HG02588 (cell line): ENCODE data around the gene EPB41L2.
"Not testable (repeated sequence)": the region's sequence is repeated elsewhere in the genome, so short reads cannot be mapped to it uniquely, and the experiment has no call there.

ENCODE experiments used
- ATAC-seq: cut with Tn5 transposase; IDR thresholded peaks from one replicate; pipeline ENCODE4 v1.9.1; 2021; ENCODE audit warnings: mild to moderate bottlenecking, moderate library complexity; ENCODE audit not compliant: unreplicated experiment

The EPB41L2 gene

GRCh38 chr6:130958468-130958867 lies 104.6 kb downstream of the EPB41L2 start:
- no peak for ATAC-seq

DNA sequence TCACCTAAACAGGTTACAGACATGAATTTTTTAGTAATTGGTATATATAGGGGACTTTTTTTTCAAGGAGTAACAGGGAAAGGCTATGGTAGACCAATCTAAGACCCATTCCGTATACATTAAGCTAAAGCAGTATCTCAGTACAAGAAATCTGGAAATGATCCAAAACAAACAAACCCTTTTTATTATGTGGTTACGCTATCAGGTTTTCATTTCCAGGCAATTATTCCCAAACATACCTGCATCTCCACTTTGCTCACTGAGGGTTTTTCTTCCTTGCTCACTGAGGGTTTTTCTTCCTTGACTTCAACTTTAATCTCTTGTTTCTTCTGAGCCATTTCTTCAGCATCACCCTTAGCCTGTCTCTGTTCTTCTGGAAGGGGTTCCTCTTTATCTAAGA lies 107.3 kb downstream of the EPB41L2 start:
- ATAC-seq = no peak

DNA sequence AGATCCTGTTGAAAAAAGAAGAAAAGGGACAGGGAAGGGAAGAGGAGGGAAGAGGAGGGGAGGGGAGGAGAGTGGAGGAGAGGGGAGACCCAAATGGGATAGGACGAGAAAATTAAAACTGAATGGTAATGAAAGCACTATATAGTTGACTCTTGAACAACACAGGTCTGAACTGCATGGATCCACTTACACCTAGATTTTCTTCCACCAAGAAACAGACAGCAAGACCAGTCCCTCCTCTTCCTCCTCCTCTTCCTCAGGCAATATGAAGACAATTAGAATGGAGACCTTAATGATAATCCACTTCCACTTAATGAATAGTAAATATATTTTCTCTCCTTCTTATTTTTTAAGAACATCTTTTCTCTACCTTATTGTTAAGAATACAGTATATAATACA lies 113.5 kb downstream of the EPB41L2 start:
- ATAC-seq = no peak

- ATAC-seq = no peak
Measured at GRCh38 chr6:130947464-130947863, 115.6 kb downstream of the EPB41L2 start.

DNA sequence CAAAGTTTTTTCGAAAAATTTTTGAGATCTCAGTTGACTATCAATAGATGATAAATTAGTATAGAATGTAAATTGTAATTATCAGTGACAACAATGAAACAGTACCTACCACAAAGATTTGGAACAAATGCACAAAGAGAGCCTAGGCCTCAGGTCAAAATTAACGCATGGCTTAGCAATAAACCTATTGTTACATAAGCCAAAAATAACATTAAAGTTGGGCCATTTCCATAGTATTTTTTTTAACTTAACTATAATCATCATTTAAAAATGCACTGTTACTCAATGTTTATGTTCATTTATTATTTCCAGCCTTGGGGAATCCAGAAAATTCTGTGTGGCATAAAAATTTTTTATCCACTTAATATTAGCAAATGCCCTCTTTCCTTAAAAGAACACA lies 117.0 kb downstream of the EPB41L2 start:
- ATAC-seq = no peak

DNA sequence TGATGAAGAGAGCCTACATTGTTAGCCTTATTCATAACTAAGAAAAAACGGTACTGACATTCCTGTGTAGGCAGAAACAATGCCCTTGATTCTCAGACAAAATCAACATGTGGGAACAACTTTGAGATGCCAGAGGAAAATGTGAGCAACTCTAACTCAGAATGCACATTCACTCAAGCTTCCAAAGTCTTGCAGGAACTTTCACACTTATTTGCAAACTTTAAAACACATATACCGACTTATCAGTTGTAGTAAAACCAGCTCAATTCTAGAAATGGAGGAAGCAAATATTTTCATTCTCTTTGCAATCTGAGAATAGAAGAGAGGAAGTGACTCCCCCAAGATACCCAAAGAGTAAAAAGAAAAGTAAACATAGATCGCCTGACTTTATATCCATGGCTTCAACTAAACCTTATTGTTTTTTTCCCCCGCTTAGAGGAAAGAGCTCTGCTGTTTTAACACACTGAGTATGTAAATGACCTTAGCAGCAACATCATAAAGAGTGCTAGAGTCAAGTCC lies 117.6 kb downstream of the EPB41L2 start:
- no peak for ATAC-seq

DNA sequence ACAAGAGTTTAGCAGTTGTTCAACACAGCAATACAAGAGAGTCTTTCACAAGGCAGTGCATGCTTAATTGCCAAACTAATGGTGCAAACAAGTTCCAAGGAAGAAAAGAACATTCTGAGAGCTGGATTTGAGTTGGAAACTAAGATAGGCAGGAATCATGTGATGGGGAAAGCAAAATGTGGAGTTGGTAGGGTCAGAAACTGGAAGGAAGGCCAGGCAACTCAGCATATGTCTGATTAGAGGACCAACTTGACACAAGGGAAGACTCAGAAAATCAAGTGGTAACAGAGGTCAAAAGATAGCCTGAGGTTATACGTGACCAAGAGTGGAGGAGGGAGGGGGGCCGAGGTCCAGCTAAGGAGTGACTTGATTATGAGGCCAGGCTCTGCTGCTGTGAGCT lies 118.6 kb downstream of the EPB41L2 start:
- no peak for ATAC-seq

DNA sequence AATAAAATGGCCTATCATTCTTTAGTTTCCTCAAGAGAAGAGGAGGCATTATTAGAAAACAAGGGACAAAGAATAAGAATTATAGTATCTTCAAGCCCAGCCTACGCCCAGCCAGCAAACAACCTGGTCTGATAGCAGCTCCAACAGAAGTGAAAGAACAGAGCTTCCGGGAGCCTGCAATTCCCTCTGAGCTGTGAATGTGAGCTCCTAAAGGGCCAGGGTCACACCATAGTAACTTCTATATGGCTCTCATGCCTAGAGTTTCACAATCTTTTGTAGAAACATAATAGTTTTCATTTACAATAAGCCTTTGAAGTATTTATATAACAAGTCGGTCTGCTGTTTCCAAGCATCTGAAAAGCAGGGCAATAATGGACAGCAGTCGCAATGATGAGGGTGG lies 119.3 kb downstream of the EPB41L2 start:
- no peak for ATAC-seq

DNA sequence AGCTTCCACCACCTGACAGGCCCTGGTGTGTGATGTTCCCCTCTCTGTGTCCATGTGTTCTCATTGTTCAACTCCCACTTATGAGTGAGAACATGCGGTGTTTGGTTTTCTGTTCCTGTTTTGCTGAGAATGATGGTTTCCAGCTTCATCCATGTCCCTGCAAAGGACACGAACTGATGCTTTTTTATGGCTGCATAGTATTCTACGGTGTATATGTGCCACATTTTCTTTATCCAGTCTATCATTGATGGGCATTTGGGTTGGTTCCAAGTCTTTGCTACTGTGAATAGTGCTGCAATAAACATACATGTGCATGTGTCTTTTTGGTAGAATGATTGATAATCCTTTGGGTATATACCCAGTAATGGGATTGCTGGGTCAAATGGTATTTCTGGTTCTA lies 120.3 kb downstream of the EPB41L2 start:
- ATAC-seq = not testable (repeated sequence)

DNA sequence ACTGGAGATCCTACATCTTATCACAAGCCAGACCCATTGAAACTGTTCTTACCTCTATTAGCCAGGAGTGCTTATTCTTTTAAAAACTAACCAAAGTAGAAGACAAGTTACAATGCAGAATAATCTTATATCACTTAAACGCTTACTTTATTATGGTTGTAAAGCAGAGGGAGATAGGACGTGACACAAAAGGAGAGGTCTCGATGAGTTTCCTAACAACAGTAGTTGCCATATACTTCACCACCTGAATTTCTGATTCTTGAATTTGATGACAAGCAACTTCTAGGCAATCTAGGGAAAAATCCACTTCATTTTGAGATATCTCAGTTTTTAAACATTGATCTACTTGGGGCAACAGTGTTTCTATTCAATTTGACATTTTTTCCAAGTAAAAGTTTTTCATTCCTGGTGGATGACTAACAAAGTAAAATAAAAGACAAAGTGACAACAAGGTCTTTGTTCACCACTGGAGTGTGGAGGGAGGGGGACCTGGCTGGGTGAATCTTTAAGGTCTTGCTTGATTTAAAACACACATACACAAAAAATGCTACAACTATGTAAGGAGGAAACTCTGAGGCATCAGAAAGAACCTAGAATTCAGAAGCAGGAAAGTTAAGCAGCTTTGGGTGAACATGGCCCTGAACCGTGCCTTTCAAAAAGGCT lies 125.0 kb downstream of the EPB41L2 start:
- no peak for ATAC-seq

DNA sequence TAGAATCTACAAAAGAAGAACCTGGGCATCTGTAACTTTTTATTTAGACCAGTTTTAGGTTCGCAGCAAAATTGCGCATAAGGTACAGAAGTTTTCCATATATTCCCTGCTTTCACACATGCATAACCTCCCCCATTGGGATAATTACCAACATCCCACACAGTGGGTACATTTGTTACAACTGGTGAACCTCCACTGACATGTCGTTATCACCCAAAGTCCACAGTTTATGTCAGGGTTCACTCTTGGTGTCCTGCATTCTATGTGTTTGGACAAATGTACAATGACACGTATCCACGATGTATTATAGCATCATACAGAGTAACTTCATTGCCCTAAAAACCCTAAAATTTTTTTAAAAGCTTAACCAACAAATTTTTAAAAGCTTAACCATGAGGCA lies 126.1 kb downstream of the EPB41L2 start:
- no peak for ATAC-seq

GRCh38 chr6:130935978-130936377 lies 127.1 kb downstream of the EPB41L2 start:
- no peak for ATAC-seq

GRCh38 chr6:130934848-130935585 lies 128.0 kb downstream of the EPB41L2 start:
- no peak for ATAC-seq

- no peak for ATAC-seq
Measured at GRCh38 chr6:130933712-130934200, 129.3 kb downstream of the EPB41L2 start.

DNA sequence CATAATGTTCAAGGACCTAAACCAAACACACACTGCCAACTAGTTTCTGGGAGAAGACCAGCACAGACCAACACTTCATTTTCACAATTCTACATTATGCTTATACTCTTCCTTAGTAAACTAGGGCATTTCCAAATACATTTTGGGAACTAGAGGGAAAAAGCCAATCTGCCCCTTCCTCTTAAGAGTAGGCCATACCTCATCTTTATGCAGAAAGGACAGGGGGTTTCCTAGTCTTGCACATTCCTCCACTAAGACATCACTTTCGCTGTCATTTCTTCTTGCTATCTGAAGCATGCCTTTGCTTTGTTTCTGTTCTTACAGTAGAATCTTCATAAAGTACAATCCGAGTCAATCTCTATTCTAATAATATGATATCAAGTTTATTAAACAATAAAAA lies 130.1 kb downstream of the EPB41L2 start:
- ATAC-seq = no peak

GRCh38 chr6:130932438-130932837 lies 130.6 kb downstream of the EPB41L2 start:
- ATAC-seq = no peak

DNA sequence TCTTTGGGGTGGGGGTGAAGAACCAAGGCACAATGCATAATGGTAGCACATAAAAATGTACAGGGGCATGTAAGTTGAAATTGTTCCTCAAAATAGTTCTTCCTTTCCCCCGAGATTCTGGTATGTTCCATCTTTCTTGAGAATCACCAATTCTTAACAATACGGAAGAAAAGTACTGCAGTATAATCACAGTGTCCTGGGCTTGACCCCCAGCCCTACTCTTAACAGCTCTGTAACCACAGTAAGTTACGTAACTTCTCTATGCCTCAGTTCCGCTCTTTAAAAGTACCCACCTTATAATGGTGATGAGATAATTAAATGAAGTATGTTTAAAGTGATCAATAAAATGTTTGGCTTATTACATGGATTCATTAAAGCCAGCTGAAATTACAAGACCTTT lies 131.4 kb downstream of the EPB41L2 start:
- ATAC-seq = no peak

DNA sequence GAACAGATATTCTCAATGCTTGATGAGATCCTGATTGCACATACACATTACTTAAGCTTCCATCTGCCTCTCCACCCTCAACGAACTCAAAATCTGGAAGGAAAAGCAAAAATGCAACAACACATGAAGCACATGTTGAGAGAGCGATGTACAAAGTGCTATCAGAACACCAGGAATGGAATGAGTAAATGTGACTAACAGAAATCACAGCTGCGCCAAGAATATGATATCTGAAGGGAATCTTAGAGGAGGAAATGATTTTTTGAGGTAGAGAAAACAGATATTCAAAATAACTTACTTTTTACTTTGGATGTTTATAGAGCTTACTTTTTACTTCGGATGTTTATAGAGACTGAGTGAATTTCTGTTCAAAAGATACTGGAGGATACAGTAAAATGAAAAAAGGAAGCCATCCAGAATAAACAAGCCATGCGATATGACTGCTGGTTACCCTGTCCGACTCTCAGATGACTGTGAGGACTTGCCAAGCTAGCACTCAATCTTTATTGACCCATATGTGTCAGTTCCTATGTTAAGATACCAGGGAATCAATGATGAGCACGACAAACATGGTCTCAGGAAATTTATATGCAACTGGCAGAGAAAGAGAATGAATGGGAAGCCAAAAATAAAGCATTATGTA lies 133.9 kb downstream of the EPB41L2 start:
- no peak for ATAC-seq

DNA sequence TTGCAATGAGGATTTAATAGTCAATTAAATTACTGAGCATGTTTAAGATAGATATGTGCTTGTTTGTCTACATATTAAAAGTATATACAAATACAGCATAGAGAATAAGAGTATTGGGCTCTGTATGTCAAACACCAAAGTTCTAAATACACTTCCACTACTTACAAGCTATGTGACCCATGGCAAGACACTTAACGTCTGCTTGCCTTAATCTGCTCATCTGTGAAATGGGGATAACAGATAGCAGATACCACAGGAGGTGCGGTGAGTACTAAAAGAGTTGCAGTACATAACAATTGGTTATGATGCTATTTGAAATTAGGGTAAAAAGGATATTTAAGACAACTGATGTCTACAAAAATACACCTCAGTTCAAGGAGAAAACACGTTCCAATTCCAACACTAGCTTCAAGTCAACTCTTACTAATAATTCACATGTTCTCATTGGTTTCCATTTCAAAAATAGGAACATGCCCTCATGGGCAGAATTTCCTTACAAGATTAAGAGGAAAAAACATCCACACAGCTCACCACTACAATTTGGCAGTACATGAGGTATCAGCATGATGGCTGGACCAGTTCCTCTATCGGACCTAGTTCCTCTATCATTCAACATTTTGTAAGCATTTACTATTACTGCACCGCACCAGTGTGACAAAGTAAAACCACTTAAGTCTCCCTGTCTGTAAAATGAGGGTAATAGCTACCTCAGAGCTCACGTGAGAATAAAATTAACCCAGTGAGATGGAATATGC lies 134.7 kb downstream of the EPB41L2 start:
- ATAC-seq = no peak

DNA sequence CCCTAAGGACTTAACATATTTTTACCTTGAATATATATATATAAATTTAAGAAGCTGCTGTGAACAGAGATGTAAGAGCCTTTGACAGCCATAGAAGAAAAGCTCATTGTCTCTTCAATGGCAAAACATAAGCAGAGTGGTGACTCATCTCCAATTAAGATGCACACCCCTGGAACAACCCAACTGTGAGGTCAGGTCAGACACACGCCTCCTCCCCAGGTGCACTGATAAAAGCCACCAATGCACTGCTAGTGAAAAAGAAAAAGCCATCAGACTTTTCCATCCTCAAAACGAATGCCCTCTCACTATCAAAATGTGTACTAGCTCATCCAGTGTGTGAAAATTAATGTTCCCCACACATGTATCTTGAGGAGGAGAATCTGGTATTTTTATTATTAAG lies 135.7 kb downstream of the EPB41L2 start:
- no peak for ATAC-seq

DNA sequence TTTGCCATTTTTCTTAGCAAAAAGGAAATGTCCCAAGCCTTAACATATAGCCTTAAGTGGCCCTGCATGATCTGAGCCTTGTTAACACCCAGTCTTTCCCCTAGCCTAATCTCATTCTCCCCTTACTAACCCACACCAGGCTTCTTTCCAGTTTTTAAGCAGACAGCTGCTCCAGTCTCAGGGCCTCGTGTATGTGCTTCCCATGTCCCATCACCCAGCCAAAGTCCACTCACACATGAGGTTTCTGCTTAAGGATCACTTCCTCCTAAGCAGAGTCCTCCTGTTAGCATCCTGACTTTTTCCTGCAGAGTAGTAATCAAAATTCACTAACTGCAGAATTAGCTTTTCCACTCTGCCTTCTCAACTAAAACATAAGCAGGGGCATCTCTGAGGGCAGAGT lies 139.7 kb downstream of the EPB41L2 start:
- no peak for ATAC-seq
